Erythroblast (primary cell): ENCODE results near the gene TGFBR2.

Source experiments
- GATA1 ChIP-seq: IDR thresholded peaks from 2 replicates; pipeline ENCODE4 v1.6.1; 2011; ENCODE audit warnings: low read depth, mild to moderate bottlenecking, control low read depth, low read length, moderate library complexity
- POLR2A ChIP-seq: IDR thresholded peaks from 2 replicates; pipeline ENCODE4 v1.6.1; 2011; ENCODE audit warnings: mild to moderate bottlenecking, low read length

- no peak for TF ChIP-seq POLR2A
- no peak for TF ChIP-seq GATA1
These were observed 16.4 kb downstream of the TGFBR2 start for GRCh38 chr3:30622790-30623189.
